Left colon (tissue), 2 donors: Measurements from ENCODE around the gene ZDHHC22. TPM values are rescaled to one million over a fixed set of nuclear protein-coding genes. Genes with fewer than 3 reads are reported as not detected.

Experiments used
- ATAC-seq: fragments of 200-7000 bp; cut with Tn5 transposase; one replicate; pipeline ENCODE4 v1.9.1; 2020; ENCODE audit warnings: mild to moderate bottlenecking, moderate library complexity
- DNase-seq, 2 donors: peaks; one replicate each; pipeline ENCODE4 v3.0.0-alpha.2; 2020
- intact Hi-C, 2 donors: fragments of 100-400 bp; cut with DNase I in 1 of 2; cut with micrococcal nuclease in 1 of 2; formaldehyde crosslinking; loops; one replicate each; pipeline versions ENCODE4 v1.11.2 to v1.14.0; 2022; cut with DNase I, micrococcal nuclease
- total RNA-seq, 2 donors: library from RNA; stranded (reverse); fragmentation: NEBNext Ultra II Directional; extraction: Animal tissue kit (Norgen Biotek cat#: 25700); gene quantifications; one replicate each; pipeline ENCODE4 v1.2.1, GENCODE V29; 2021
- donor health status: DM: no; HTN: no; CAD: no.
- donor health status: DM: yes; HTN: yes; CAD: no.

ZDHHC22 gene
- total RNA-seq, 2 donors from 2014 or later = not detected

DNA sequence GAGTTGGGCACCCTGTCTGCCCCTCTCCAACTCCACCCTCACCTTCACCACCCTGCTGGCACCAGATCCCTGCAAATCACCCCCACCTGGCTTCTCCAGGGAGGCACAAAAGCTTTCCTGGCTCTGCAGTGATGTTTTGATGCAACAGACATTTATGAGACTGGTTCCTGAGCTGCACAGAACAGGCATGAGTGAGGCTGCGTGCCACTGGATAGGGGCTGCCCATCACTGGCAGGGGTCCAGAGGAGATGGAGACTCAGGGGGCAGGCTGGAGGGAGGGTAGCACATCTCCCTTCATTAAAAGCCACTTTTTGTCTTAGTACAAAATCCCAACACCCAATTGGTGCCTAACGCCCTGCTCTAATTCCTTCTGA, 17.3 kb upstream of the ZDHHC22 start:
- DNase-seq = no peak
- intact Hi-C loops = no loop called here
- no peak for ATAC-seq

GRCh38 chr14:77158175-77158881, 16.7 kb upstream of the ZDHHC22 start:
- DNase-seq = no peak
- peak; percentile 33 for ATAC-seq
- intact Hi-C loops = no loop called here

DNA sequence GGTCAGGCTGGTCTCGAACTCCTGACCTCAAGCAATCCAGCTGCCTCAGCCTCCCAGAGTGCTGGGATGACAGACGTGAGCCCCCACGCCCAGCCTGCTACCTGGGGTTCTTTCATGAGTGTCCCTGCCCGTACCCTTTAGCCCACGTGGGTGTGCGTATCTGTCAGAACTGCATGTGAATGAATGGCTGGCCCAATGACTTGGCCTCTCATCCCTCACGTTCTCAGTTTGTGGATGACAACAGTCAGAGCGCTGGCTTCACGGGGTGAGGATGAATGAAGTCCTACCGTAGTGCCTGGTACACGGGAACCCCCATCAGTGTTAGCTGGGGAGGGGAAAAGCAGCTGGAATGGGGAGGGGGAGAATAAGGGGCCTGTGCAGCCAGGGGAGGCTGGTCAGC, 16.1 kb upstream of the ZDHHC22 start:
- DNase-seq (no peak), ATAC-seq (no peak)
- intact Hi-C loops = no loop called here

- ATAC-seq (no peak), DNase-seq (no peak)
- intact Hi-C loops = no loop called here
Measured at GRCh38 chr14:77155083-77155482, 13.5 kb upstream of the ZDHHC22 start.

GRCh38 chr14:77154421-77154820, 12.8 kb upstream of the ZDHHC22 start:
- ATAC-seq (no peak), DNase-seq (no peak)
- intact Hi-C loops = loop anchor here in 1 of 2 donors (5.0 kb wide), 1 partner anchor 158 kb away; no protein-coding TSS in a partner anchor

DNA sequence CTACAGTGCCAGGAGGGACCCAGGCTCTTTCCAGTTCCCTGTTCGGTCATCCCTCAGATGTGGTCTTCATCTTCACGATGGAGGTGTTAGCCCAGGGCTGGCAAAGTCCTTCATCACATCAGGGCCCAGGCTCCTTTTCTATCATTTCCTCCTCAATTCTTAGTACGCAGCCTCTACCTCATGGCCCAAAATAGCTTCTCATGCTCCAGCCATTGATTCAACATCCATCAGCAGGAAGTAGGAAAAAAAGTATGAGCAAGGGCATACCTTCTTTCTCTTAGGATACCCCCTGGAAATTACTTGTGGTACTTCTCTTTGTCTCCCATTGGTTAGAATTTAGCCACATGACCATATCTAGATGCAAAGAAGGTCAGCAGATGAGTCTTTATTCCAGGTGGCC, 12.2 kb upstream of the ZDHHC22 start:
- intact Hi-C loops = loop anchor here in 1 of 2 donors (5.0 kb wide), 1 partner anchor 158 kb away; no protein-coding TSS in a partner anchor
- DNase-seq (no peak), ATAC-seq (no peak)

DNA sequence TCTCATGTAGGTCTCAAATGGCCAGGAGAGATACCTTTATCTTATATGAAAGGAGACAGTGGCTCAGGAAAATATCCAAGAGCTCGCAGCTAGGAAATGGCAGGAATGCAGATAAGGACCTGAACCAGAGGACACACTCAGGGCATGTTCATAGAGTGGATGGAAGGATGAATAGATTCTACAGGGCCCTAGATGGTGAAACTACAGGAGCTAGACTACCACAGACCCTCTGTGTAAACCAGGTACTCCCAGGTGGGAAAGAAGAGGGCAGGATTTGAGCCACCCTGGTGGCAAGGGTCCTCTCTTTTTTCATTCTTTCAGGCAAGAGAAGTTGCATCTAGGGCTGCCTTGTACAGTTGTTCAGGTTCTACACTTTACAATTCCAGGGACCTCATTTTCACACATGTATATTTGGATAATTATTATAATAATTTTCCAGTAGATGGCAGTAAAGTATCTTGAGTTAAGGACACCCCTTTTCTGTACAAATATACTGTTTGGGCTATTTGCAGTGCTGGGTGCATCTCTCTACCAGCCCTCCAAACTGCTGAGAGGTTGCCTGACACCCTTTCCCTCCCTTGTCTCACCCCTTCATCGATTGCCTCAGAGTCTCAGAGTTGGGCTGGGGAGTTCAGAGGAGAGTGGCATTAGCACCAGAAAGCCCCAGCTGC, 10.5 kb upstream of the ZDHHC22 start:
- ATAC-seq (peak; percentile 73), DNase-seq (no peak)
- intact Hi-C loops = loop anchor here in 1 of 2 donors (5.0 kb wide), 1 partner anchor 160 kb away; no protein-coding TSS in a partner anchor

DNA sequence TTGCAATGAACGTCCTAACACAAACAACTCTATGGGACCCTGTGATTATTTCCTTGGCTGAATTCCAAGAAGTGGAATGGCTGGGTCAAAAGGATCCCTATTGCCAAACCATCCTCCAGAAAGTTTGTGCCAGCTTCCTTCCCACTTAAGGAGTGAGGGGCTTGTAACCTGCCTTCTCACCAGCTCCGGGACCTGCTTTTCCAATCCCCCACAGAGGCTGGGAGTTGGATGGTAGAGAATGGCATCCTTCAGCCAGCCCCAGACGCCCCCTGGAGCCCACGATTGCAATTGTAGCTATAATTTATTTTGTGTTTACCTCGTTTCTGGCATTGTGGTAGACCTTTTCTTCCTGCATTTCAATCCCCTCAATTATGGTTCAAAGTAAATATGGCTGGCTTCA, 9.7 kb upstream of the ZDHHC22 start:
- peak; percentile 27 for ATAC-seq
- no peak for DNase-seq
- intact Hi-C loops = loop anchor here in 1 of 2 donors (5.0 kb wide), 1 partner anchor 161 kb away; no protein-coding TSS in a partner anchor

DNA sequence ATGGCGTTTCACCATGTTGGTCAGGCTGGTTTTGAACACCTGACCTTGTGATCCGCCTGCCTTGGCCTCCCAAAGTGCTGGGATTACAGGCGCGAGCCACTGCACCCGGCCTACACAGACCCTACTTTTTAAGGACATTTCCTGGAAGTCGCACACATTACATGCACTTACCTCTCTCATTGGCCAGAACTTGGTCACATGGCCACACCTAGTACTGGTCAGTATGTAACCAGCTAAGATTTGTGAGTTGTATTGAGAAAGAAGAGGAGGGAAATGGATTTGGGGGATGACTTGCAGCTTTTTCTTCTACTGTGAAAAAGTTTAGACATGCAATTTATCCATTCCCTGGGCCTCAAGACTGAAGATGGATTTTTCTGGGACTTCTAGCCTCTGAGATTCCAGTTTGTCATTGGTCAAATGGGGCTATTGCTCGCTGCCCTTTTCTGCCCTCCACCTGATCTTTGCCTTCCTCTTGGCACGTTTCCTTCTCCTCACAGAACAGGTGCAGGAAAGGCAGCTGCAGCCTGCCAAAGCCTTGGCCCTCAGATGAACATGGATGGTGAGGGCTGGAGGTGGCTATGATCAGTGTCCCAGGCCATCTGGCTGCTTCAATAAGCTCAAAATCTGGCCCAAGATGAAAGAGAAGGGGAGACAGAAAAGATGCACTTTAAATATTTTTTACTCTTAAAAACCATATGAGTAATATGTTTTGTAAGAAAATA, 7.1 kb upstream of the ZDHHC22 start:
- ATAC-seq (no peak), DNase-seq (no peak)
- intact Hi-C loops = no loop called here

DNA sequence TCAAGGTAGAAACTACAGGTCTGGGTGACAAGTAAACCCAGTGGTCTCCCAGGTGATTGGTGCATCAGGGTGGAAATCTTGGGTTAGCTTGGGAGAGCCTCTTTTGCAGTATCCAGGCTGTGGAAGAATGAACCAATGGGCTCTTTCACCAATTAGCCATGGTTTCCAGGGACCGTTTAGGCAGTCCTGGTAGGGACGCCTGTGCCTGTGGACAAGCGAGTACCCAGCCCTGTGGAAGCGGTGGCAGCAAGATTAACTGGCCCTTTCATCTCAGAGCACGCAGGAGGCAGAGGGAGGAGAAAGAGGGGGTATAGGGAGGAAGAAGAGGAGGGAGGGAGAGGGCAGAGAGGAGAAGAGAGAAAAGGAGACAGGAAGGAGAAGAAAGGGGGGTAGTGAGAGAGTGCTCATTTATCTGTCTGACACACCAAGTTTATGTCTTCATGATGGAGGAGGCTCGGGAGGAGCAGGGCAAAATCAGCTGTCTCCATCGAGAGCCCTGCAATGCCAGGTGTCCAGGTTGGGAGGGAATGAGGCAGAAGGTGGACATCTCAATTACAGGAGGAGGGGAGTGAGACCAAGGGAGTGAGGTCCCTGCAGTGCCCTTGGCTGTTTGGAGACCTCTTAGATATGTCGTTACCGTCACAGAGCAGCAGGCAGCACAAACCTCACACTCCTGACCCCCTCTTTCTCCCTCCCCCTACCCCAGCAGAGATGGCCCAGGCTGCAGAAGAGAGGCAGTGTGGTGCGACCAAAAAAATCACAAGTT, 4.6 kb upstream of the ZDHHC22 start:
- ATAC-seq = no peak
- intact Hi-C loops = no loop called here
- DNase-seq = no peak

GRCh38 chr14:77144412-77145115, 3.0 kb upstream of the ZDHHC22 start:
- ATAC-seq = no peak
- no peak for DNase-seq
- intact Hi-C loops = no loop called here

GRCh38 chr14:77143071-77143470, 1.5 kb upstream of the ZDHHC22 start:
- no peak for ATAC-seq
- DNase-seq = no peak
- intact Hi-C loops = no loop called here

GRCh38 chr14:77142005-77142800, 612 bp upstream of the ZDHHC22 start:
- DNase-seq = no peak
- ATAC-seq = no peak
- intact Hi-C loops = no loop called here

- no peak for DNase-seq
- no peak for ATAC-seq
- intact Hi-C loops = no loop called here
Measured at GRCh38 chr14:77140359-77141213, 1.0 kb downstream of the ZDHHC22 start.

DNA sequence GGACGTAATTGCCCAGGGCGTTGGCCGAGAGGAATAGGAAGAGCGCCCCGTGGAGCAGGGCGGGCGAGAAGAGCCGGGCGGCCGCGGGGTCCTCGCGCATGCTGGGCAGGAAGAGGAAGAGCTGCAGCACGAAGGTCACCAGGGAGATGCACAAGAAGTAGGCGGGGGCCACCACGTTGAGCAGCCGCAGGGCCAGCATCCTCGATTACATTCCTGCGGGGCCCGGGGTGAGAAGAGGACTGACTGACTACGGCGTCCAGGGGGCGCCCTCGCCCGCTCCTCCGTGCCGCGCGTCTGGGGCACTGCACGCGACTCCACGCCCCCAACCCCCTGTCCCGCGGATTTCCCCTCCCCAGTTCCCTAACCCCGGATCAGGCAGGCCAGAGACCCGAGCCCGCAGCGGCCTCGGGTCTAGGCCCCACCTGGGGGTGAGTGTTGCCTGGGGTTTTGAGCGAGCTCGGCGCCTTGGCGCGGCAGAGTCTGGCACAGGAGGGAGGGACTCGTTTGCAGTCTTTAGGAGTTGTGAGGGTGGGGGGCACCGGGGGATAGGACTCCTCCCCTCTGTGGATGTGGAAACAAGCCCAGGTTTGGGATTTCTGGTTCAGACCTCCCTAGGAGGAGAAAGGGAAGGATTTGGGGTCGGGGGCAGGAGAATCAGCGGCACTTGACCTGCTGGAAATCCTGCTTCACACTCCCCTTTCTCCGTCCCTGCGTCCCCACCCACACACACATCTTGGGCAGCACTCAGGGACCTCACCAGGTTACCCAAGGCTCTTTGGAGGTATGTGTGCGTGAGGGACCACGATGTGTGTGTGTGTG, 1.8 kb downstream of the ZDHHC22 start:
- intact Hi-C loops = no loop called here
- ATAC-seq (peak; percentile 69), DNase-seq (peak in 1 of 2 donors; percentile 42)

GRCh38 chr14:77139022-77139421, 2.6 kb downstream of the ZDHHC22 start:
- intact Hi-C loops = no loop called here
- DNase-seq (no peak), ATAC-seq (no peak)
